RWPE1 (cell line): ENCODE results near the gene MED26.
"Not testable (repeated sequence)": the region's sequence is repeated elsewhere in the genome, so short reads cannot be mapped to it uniquely, and the experiment has no call there.

ENCODE experiments used
- CTCF ChIA-PET: fragments of 350-600 bp; sonication (Branson Sonifier 250); formaldehyde crosslinking; extraction: SDS; loops from one replicate; lab custom pipeline; 2021; lab: Yijun Ruan, JAX
- POLR2A ChIA-PET: fragments of 400-600 bp; formaldehyde crosslinking; extraction: SDS; loops from one replicate; lab custom pipeline; 2020; ENCODE audit warnings: antibody characterized with exemption; ENCODE audit not compliant: low non-redundant PET; lab: Yijun Ruan, JAX
- DNase-seq: peaks from one replicate; pipeline ENCODE4 v3.0.0; 2012; ENCODE audit warnings: low spot score
- H3K27ac ChIP-seq: fragments of 450-650 bp; 2 replicates; pipeline ENCODE4 v1.5.1; 2017
- CTCF ChIP-seq: fragments of 450-650 bp; conservative IDR thresholded peaks from 2 replicates; pipeline ENCODE4 v1.5.1; 2017; ENCODE audit warnings: low read depth, mild to moderate bottlenecking

Gene MED26

GRCh38 chr19:16566161-16566560, 61.8 kb downstream of the MED26 start:
- POLR2A ChIA-PET = no interaction called here
- H3K27ac ChIP-seq = no peak overlapping the region

GRCh38 chr19:16564842-16565241, 63.2 kb downstream of the MED26 start:
- no peak overlapping the region for H3K27ac ChIP-seq
- no peak for TF ChIP-seq CTCF
- ChIA-PET POLR2A (no interaction called here), CTCF (no interaction called here)
- no peak for DNase-seq

More at GRCh38 chr19:16566161-16566560, 61.8 kb downstream of the MED26 start:
- DNase-seq = no peak
- CTCF ChIA-PET = no interaction called here
- TF ChIP-seq CTCF = no peak

GRCh38 chr19:16562608-16563025, 65.4 kb downstream of the MED26 start:
- ChIA-PET POLR2A (no interaction called here), CTCF (no interaction called here)
- no peak for TF ChIP-seq CTCF
- no peak overlapping the region for H3K27ac ChIP-seq
- DNase-seq = no peak

GRCh38 chr19:16561382-16561781, 66.6 kb downstream of the MED26 start:
- no peak for TF ChIP-seq CTCF
- no peak for DNase-seq
- no peak overlapping the region for H3K27ac ChIP-seq
- POLR2A ChIA-PET = no interaction called here
- CTCF ChIA-PET = no interaction called here

GRCh38 chr19:16559780-16560276, 68.2 kb downstream of the MED26 start:
- CTCF ChIA-PET = interaction anchor here (0.7 kb wide), 1 partner anchor 10 kb away, joined by 3 read pairs; no protein-coding TSS in a partner anchor
- no peak overlapping the region for H3K27ac ChIP-seq
- TF ChIP-seq CTCF = no peak
- POLR2A ChIA-PET = no interaction called here
- DNase-seq = no peak

- ChIA-PET POLR2A (no interaction called here), CTCF (no interaction called here)
- H3K27ac ChIP-seq = no peak overlapping the region
- TF ChIP-seq CTCF = no peak
- no peak for DNase-seq
Observed at GRCh38 chr19:16554776-16555175, 73.2 kb downstream of the MED26 start.

GRCh38 chr19:16551902-16552301, 76.1 kb downstream of the MED26 start:
- H3K27ac ChIP-seq, POLR2A ChIA-PET, DNase-seq: not testable (repeated sequence)
- CTCF ChIA-PET = interaction anchor here (0.6 to 0.8 kb wide), 2 partner anchors 98 to 1437 kb away, joined by 3 to 6 read pairs; no protein-coding TSS in a partner anchor
